ENCODE measurements around the gene EFNA5. TPM values are rescaled to one million over a fixed set of nuclear protein-coding genes. Genes with fewer than 3 reads are reported as not detected.

The EFNA5 gene
- total and polyA plus RNA-seq, 2 donors from 2014 or later: 5.9 to 54.4 TPM

DNA sequence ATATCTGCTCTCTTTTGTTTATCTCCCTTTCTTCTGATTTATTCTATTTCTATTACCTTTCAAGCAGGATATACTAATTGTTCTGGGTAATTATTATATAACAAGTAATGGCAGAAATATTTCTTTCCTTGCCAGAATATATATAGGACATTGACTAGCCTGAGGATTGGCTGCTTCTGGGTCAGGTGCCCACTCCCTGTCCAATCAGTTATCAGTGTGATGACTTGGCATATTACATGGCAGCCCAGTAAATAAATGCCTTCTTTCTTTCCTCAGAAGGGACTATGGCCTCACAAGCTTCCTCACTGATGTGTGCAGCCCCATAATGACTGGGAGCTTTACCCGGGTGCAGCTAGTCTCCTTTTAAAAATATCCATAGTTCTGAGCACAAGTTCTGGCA lies 301.1 kb downstream of the EFNA5 start:
- no peak overlapping the region for H3K9ac ChIP-seq (ENCODE audit: low read length in 3 of 3)
- DNase-seq (no peak), FAIRE-seq (no peak)
- H3K4me1 ChIP-seq (ENCODE audit: control insufficient read depth in 2 of 3, insufficient read depth in 2 of 3, low read depth in 1 of 3, low read length in 3 of 3): no peaks in the 10 kb centered on the region
- TF ChIP-seq, protein P1, sequence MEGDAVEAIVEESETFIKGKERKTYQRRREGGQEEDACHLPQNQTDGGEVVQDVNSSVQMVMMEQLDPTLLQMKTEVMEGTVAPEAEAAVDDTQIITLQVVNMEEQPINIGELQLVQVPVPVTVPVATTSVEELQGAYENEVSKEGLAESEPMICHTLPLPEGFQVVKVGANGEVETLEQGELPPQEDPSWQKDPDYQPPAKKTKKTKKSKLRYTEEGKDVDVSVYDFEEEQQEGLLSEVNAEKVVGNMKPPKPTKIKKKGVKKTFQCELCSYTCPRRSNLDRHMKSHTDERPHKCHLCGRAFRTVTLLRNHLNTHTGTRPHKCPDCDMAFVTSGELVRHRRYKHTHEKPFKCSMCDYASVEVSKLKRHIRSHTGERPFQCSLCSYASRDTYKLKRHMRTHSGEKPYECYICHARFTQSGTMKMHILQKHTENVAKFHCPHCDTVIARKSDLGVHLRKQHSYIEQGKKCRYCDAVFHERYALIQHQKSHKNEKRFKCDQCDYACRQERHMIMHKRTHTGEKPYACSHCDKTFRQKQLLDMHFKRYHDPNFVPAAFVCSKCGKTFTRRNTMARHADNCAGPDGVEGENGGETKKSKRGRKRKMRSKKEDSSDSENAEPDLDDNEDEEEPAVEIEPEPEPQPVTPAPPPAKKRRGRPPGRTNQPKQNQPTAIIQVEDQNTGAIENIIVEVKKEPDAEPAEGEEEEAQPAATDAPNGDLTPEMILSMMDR (IDR thresholded peaks at IDR 0.05; ENCODE audit: borderline replicate concordance, extremely low read depth, insufficient read depth): no peak
- no peak overlapping the region for H3K4me3 ChIP-seq (ENCODE audit: low read length in 3 of 3)
- intact Hi-C loops (cut with DNase I): no loop called here
- no peaks in the 10 kb centered on the region for H3K36me3 ChIP-seq (ENCODE audit: control insufficient read depth in 2 of 3, insufficient read depth in 3 of 3, low read length in 3 of 3)
- no peaks in the 10 kb centered on the region for H3K9me3 ChIP-seq (ENCODE audit: control insufficient read depth in 2 of 3, insufficient read depth in 1 of 3, low read length in 3 of 3)
- no peak overlapping the region for H3K27ac ChIP-seq (ENCODE audit: low read depth in 2 of 2, low read length in 2 of 2)
- no peaks in the 10 kb centered on the region for H3K27me3 ChIP-seq (ENCODE audit: control insufficient read depth, insufficient read depth, low read length)

DNA sequence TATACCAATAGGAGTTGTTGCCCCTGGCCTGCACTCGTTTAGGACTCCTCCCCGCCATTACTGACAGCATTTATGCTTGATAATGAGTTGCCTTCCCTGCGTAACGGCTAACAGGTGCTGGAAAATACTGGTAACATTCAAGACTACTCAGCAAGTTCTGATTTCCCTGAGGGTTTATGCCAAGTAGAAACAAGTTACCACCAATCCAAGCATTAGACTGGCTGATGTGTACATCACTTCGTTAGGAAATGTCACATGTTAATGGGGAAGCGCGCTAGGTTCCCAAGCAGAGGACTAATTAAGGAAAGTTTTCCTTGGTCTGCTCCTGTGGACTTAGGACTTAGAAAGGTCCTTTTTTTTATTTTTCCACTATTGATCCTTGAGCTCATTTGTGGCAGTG lies 302.1 kb downstream of the EFNA5 start:
- no peaks in the 10 kb centered on the region for H3K4me1 ChIP-seq (ENCODE audit: control insufficient read depth in 2 of 3, insufficient read depth in 2 of 3, low read depth in 1 of 3, low read length in 3 of 3)
- intact Hi-C loops (cut with DNase I): no loop called here
- H3K27me3 ChIP-seq (ENCODE audit: control insufficient read depth, insufficient read depth, low read length): no peaks in the 10 kb centered on the region
- H3K9ac ChIP-seq (ENCODE audit: low read length in 3 of 3): no peak overlapping the region
- TF ChIP-seq, protein P1 (IDR thresholded peaks at IDR 0.05; ENCODE audit: borderline replicate concordance, extremely low read depth, insufficient read depth): no peak
- no peak overlapping the region for H3K4me3 ChIP-seq (ENCODE audit: low read length in 3 of 3)
- no peak overlapping the region for H3K27ac ChIP-seq (ENCODE audit: low read depth in 2 of 2, low read length in 2 of 2)
- FAIRE-seq: no peak
- H3K36me3 ChIP-seq (ENCODE audit: control insufficient read depth in 2 of 3, insufficient read depth in 3 of 3, low read length in 3 of 3): no peaks in the 10 kb centered on the region
- DNase-seq: no peak
- H3K9me3 ChIP-seq (ENCODE audit: control insufficient read depth in 2 of 3, insufficient read depth in 1 of 3, low read length in 3 of 3): no peaks in the 10 kb centered on the region

DNA sequence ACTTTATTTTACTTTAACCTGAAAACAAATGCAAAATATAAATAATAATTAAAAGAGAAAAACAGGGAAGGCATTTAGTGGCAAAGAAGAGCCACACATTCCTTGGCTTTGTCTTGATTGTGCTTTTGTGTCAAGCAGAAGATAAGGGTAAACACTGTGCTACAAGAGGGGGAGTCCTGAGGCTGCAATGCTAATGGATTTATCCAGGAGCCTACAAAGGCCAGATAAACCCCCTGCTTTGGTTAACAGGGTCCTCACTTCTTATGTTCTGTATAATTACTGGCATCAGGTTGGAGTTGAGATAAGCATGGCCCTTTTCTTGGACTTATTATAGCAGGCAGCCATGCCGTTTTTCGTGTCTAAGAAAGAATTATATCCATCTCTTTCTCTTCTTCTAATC lies 302.8 kb downstream of the EFNA5 start:
- Histone ChIP-seq H3K27ac (ENCODE audit: low read depth in 2 of 2, low read length in 2 of 2) (no peak overlapping the region), H3K36me3 (ENCODE audit: control insufficient read depth in 2 of 3, insufficient read depth in 3 of 3, low read length in 3 of 3) (no peaks in the 10 kb centered on the region), H3K9me3 (ENCODE audit: control insufficient read depth in 2 of 3, insufficient read depth in 1 of 3, low read length in 3 of 3) (no peaks in the 10 kb centered on the region), H3K4me3 (ENCODE audit: low read length in 3 of 3) (no peak overlapping the region), H3K9ac (ENCODE audit: low read length in 3 of 3) (no peak overlapping the region), H3K27me3 (ENCODE audit: control insufficient read depth, insufficient read depth, low read length) (no peaks in the 10 kb centered on the region), H3K4me1 (ENCODE audit: control insufficient read depth in 2 of 3, insufficient read depth in 2 of 3, low read depth in 1 of 3, low read length in 3 of 3) (no peaks in the 10 kb centered on the region)
- FAIRE-seq (no peak), DNase-seq (no peak)
- TF ChIP-seq, protein P1 (IDR thresholded peaks at IDR 0.05; ENCODE audit: borderline replicate concordance, extremely low read depth, insufficient read depth): no peak
- intact Hi-C loops (cut with DNase I): no loop called here

DNA sequence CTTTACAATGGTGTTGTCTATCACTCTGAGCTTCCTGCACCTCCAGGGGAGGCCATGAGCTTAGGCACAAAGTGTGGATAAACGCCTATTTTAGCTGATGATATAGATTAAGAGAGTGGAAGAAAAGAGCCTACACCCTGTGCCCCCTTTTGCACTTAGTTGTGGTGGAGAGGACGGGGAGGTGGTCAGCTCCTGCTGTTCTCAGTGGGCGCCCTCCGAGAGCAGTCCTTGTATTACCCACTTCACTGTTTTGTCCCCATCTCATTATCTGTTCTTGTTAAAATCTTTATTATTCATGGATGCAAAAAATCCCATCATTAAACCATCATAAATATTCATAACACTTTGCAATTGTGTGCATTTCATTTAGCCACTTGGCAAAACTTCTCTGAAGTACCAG lies 303.3 kb downstream of the EFNA5 start:
- H3K4me1 ChIP-seq (ENCODE audit: control insufficient read depth in 2 of 3, insufficient read depth in 2 of 3, low read depth in 1 of 3, low read length in 3 of 3): no peaks in the 10 kb centered on the region
- H3K27ac ChIP-seq (ENCODE audit: low read depth in 2 of 2, low read length in 2 of 2): no peak overlapping the region
- intact Hi-C loops (cut with DNase I): no loop called here
- H3K36me3 ChIP-seq (ENCODE audit: control insufficient read depth in 2 of 3, insufficient read depth in 3 of 3, low read length in 3 of 3): no peaks in the 10 kb centered on the region
- H3K4me3 ChIP-seq (ENCODE audit: low read length in 3 of 3): no peak overlapping the region
- no peak overlapping the region for H3K9ac ChIP-seq (ENCODE audit: low read length in 3 of 3)
- TF ChIP-seq, protein P1 (IDR thresholded peaks at IDR 0.05; ENCODE audit: borderline replicate concordance, extremely low read depth, insufficient read depth): no peak
- no peak for DNase-seq
- H3K27me3 ChIP-seq (ENCODE audit: control insufficient read depth, insufficient read depth, low read length): no peaks in the 10 kb centered on the region
- no peak for FAIRE-seq
- H3K9me3 ChIP-seq (ENCODE audit: control insufficient read depth in 2 of 3, insufficient read depth in 1 of 3, low read length in 3 of 3): no peaks in the 10 kb centered on the region

Data from kidney (tissue), 14 donors.